COR-L47 (cell line): ENCODE data around the gene KCNN3.

Experiments used
- DNase-seq: peaks from one replicate; lab custom pipeline; 2025; lab: John Stamatoyannopoulos, UW

The KCNN3 gene

GRCh38 chr1:154659823-154660592, 210.1 kb downstream of the KCNN3 start:
- DNase-seq, result no peak

GRCh38 chr1:154657556-154657955, 212.5 kb downstream of the KCNN3 start:
- no peak for DNase-seq

- no peak for DNase-seq
These were observed 217.2 kb downstream of the KCNN3 start for GRCh38 chr1:154652893-154653292.
